SJCRH30 (cell line): ENCODE measurements around the gene GPATCH1. TPM values are rescaled to one million over a fixed set of nuclear protein-coding genes. Genes with fewer than 3 reads are reported as not detected.

ENCODE experiments used
- DNase-seq, 2 experiments: peaks; one replicate each; pipeline ENCODE4 v3.0.0-alpha.2; 2015 to 2020
- H3K27ac ChIP-seq: fragments of 250-450 bp; sonication (Bioruptor Pico); 2 replicates; pipeline ENCODE4 v1.5.1; 2020; ENCODE audit warnings: mild to moderate bottlenecking, moderate library complexity
- H3K27me3 ChIP-seq: fragments of 250-450 bp; sonication (Bioruptor Pico); 2 replicates; pipeline ENCODE4 v1.5.1; 2020; ENCODE audit warnings: mild to moderate bottlenecking, moderate library complexity
- H3K36me3 ChIP-seq: fragments of 250-450 bp; sonication (Bioruptor Pico); 2 replicates; pipeline ENCODE4 v1.5.1; 2020; ENCODE audit warnings: mild to moderate bottlenecking, moderate library complexity
- H3K4me1 ChIP-seq: fragments of 250-450 bp; sonication (Bioruptor Pico); 2 replicates; pipeline ENCODE4 v1.5.1; 2020; ENCODE audit warnings: mild to moderate bottlenecking, moderate library complexity
- H3K4me3 ChIP-seq: fragments of 250-450 bp; sonication (Bioruptor Pico); 2 replicates; pipeline ENCODE4 v1.5.1; 2020; ENCODE audit warnings: mild to moderate bottlenecking, moderate library complexity
- H3K9me3 ChIP-seq: fragments of 250-450 bp; sonication (Bioruptor Pico); replicated peaks from 2 replicates; pipeline ENCODE4 v1.5.1; 2020; ENCODE audit warnings: mild to moderate bottlenecking, moderate library complexity
- total RNA-seq: library from RNA; depleted of rRNA; stranded (reverse); fragments of >200 nt; shearing (Covaris generic); gene quantifications from 2 replicates; pipeline ENCODE4 v1.2.3, GENCODE V29; 2014

GPATCH1 gene
- total RNA-seq, 1 experiment from 2014 or later = 12.7 TPM

- Histone ChIP-seq H3K27me3 (no peaks in the 10 kb centered on the region), H3K4me3 (no peak overlapping the region), H3K4me1 (no peaks in the 10 kb centered on the region), H3K36me3 (no peaks in the 10 kb centered on the region), H3K27ac (no peak overlapping the region), H3K9me3 (no peaks in the 10 kb centered on the region)
- DNase-seq = no peak
These were observed 30.9 kb upstream of the GPATCH1 start for GRCh38 chr19:33050110-33050509.

GRCh38 chr19:33052352-33052972, 28.5 kb upstream of the GPATCH1 start:
- Histone ChIP-seq H3K27me3 (no peaks in the 10 kb centered on the region), H3K27ac (no peak overlapping the region), H3K9me3 (no peaks in the 10 kb centered on the region), H3K4me1 (no peaks in the 10 kb centered on the region), H3K4me3 (no peak overlapping the region), H3K36me3 (no peaks in the 10 kb centered on the region)
- DNase-seq = no peak

DNA sequence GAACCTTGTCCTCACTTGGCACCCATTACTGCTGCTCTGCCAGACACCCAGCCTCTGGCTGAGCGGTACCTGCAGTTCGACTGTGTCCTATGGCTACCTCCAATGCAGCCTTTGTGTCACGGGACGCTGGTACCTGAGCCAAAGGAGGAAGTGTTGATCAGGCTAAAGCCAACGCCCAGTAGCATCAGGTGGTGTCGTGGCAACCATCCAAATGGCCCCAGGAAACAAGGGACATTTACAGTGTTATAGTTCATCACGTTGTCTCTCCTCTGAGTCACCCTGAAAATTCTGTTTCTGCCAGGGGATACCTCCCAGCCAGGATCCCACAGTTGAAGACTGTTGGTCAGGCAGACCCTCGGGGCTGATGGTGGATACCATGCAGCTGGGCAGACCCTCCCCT, 26.4 kb upstream of the GPATCH1 start:
- H3K27ac ChIP-seq = no peak overlapping the region
- no peaks in the 10 kb centered on the region for H3K4me1 ChIP-seq
- no peaks in the 10 kb centered on the region for H3K9me3 ChIP-seq
- H3K4me3 ChIP-seq = no peak overlapping the region
- no peaks in the 10 kb centered on the region for H3K27me3 ChIP-seq
- no peaks in the 10 kb centered on the region for H3K36me3 ChIP-seq
- DNase-seq = no peak

DNA sequence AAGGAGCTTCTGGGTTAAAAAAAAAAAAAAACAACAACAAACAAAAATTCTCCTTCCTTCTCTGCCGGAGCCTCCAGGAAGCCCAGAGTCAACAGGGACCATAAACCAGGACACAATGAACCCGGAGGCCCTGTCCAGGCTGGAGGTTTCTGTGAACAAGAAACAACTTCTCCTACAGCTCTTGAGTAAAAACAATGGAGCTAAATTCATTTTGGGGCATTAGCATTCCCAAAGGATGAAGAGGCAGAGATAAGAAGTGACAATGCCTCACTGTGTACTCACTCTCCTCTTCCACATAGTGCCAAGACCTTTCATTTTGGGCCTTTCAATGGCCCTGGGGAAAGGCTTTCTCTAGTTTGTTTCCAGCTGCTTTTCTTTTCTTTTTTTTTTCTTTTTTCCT, 25.3 kb upstream of the GPATCH1 start:
- Histone ChIP-seq H3K36me3 (no peaks in the 10 kb centered on the region), H3K27me3 (no peaks in the 10 kb centered on the region), H3K4me1 (no peaks in the 10 kb centered on the region), H3K27ac (no peak overlapping the region), H3K9me3 (no peaks in the 10 kb centered on the region), H3K4me3 (no peak overlapping the region)
- DNase-seq = no peak

DNA sequence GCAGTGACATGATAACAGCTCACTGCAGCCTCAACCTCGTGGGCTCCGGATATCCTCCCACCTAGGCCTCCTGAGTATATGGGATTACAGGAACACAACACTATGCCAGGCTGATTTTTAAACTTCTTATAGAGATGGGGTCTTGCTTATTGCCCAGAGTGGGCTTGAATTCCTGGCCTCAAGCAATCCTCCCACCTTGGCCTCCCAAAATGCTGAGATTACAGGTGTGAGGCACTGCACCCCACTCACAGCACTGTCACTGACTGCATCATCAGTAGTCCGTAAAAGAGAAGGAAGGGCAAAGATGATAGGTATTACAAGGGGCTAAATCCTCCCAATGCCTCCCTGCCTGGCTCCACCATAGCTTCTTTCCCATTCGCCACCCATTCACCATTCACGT, 20.4 kb upstream of the GPATCH1 start:
- H3K4me3 ChIP-seq = no peak overlapping the region
- no peaks in the 10 kb centered on the region for H3K27me3 ChIP-seq
- H3K36me3 ChIP-seq = no peaks in the 10 kb centered on the region
- H3K9me3 ChIP-seq = no peaks in the 10 kb centered on the region
- no peaks in the 10 kb centered on the region for H3K4me1 ChIP-seq
- no peak overlapping the region for H3K27ac ChIP-seq
- no peak for DNase-seq

DNA sequence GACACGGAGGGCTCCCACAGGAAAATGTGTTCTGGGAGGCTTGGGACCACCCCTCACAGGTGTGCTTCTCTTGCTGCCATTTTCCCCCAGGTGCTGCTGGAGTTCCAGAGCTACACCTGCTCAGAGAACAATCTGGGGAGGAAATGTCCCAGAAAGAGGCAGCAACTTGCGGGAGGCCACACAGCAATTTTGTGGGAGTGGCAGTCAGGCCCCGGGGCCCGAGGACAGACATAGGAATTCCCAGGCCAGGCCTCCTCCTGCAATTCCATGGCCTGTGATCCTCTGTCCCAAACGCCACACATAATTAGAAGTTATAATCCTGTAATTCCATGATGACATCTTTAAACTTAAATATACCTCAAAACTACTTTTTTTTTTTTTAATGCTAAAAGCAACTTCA, 18.1 kb upstream of the GPATCH1 start:
- H3K9me3 ChIP-seq = no peaks in the 10 kb centered on the region
- no peak overlapping the region for H3K4me3 ChIP-seq
- DNase-seq = no peak
- no peaks in the 10 kb centered on the region for H3K4me1 ChIP-seq
- H3K27ac ChIP-seq = no peak overlapping the region
- no peaks in the 10 kb centered on the region; the same call in 1 of the 2 replicates for H3K27me3 ChIP-seq
- no peaks in the 10 kb centered on the region for H3K36me3 ChIP-seq

DNA sequence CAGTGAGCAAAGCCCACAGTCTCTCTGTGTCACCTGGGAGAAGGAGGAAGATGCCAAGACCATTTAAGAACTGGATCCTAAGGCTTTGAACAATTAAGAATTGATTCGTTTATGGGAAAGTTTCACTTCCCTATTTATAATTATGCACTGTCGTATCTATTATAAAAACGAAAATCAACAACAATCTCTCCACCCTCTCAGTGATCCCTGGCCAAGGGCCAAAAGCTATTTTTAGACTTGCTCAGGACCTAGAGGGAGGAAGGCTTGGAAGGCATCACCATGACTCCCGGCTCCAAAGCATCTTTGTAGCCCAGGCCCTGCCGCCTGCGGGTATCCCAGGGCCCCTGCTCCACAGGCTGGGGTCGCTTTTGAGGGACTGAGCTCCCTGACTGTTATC, 17.6 kb upstream of the GPATCH1 start:
- DNase-seq = peak; percentile 36 to 49
- H3K4me3 ChIP-seq = no peak overlapping the region
- H3K4me1 ChIP-seq = no peaks in the 10 kb centered on the region
- no peaks in the 10 kb centered on the region; the same call in 1 of the 2 replicates for H3K27me3 ChIP-seq
- H3K36me3 ChIP-seq = no peaks in the 10 kb centered on the region
- no peak overlapping the region for H3K27ac ChIP-seq
- H3K9me3 ChIP-seq = no peaks in the 10 kb centered on the region

- DNase-seq = peak in 1 of 2 experiments; percentile 38
- H3K27ac ChIP-seq = no peak overlapping the region
- no peaks in the 10 kb centered on the region for H3K9me3 ChIP-seq
- H3K4me1 ChIP-seq = no peaks in the 10 kb centered on the region
- H3K36me3 ChIP-seq = no peaks in the 10 kb centered on the region
- peak overlapping the region; percentile 55 for H3K4me3 ChIP-seq
- no peaks in the 10 kb centered on the region; the same call in 1 of the 2 replicates for H3K27me3 ChIP-seq
These were observed 17.1 kb upstream of the GPATCH1 start for GRCh38 chr19:33063753-33064457.

GRCh38 chr19:33064458-33064791, 16.6 kb upstream of the GPATCH1 start:
- peak overlapping the region; percentile 55 for H3K4me3 ChIP-seq
- no peaks in the 10 kb centered on the region; the same call in 1 of the 2 replicates for H3K27me3 ChIP-seq
- H3K9me3 ChIP-seq = no peaks in the 10 kb centered on the region
- no peak for DNase-seq
- H3K36me3 ChIP-seq = no peaks in the 10 kb centered on the region
- H3K4me1 ChIP-seq = peaks cover 4% of the 10 kb centered on the region; the same call in 1 of the 2 replicates
- H3K27ac ChIP-seq = no peak overlapping the region

GRCh38 chr19:33064792-33065550, 16.0 kb upstream of the GPATCH1 start, which contains the start of gene RHPN2:
TSS of gene RHPN2 (minus strand) at chr19:33064888. CDS start at chr19:33064852, 36 bp downstream.
- peaks cover 10% of the 10 kb centered on the region; the same call in 1 of the 2 replicates for H3K4me1 ChIP-seq
- H3K9me3 ChIP-seq = no peaks in the 10 kb centered on the region
- H3K4me3 ChIP-seq = peak within 1 kb of the TSS; percentile 55
- no peaks in the 10 kb centered on the region for H3K36me3 ChIP-seq
- no peak within 1 kb of the TSS for H3K27ac ChIP-seq
- peak; percentile 78 to 87 for DNase-seq
- no peaks in the 10 kb centered on the region; the same call in 1 of the 2 replicates for H3K27me3 ChIP-seq

- H3K4me1 ChIP-seq = peaks cover 10% of the 10 kb centered on the region
- H3K27ac ChIP-seq = no peak overlapping the region
- H3K36me3 ChIP-seq = no peaks in the 10 kb centered on the region
- H3K9me3 ChIP-seq = no peaks in the 10 kb centered on the region
- DNase-seq = no peak
- H3K27me3 ChIP-seq = no peaks in the 10 kb centered on the region; the same call in 1 of the 2 replicates
- H3K4me3 ChIP-seq = no peak overlapping the region
These were observed 14.4 kb upstream of the GPATCH1 start for GRCh38 chr19:33066543-33066942.

- Histone ChIP-seq H3K27ac (no peak overlapping the region), H3K4me3 (no peak overlapping the region), H3K4me1 (peaks cover 16% of the 10 kb centered on the region), H3K27me3 (no peaks in the 10 kb centered on the region; the same call in 1 of the 2 replicates), H3K9me3 (no peaks in the 10 kb centered on the region), H3K36me3 (no peaks in the 10 kb centered on the region)
- DNase-seq = peak in 1 of 2 experiments; percentile 23
These were observed 13.9 kb upstream of the GPATCH1 start for GRCh38 chr19:33067121-33067520.

- no peaks in the 10 kb centered on the region; the same call in 1 of the 2 replicates for H3K27me3 ChIP-seq
- DNase-seq = peak; percentile 30 to 40
- no peaks in the 10 kb centered on the region for H3K9me3 ChIP-seq
- H3K36me3 ChIP-seq = no peaks in the 10 kb centered on the region
- H3K4me1 ChIP-seq = peaks cover 23% of the 10 kb centered on the region
- H3K4me3 ChIP-seq = no peak overlapping the region
- H3K27ac ChIP-seq = peak overlapping the region; percentile 10; the same call in 1 of the 2 replicates
These were observed 9.1 kb upstream of the GPATCH1 start for GRCh38 chr19:33071887-33072286.

DNA sequence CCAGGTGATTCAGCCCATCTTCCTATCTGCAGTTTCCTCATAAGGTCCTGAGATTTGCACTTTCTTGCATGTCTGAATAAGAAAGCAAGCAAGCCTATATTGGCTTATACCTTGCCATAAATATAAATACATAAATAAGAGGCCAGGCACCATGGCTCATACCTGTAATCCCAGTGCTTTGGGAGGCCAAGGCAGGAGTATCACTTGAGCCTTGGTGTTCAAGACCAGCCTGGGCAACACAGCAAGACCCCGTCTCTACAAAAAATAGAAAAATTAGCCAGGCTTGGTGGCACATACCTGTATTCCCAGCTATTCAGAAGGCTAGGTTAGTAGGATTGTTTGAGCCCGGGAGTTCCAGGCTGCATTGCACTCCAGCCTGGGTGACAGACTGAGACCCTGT, 5.5 kb upstream of the GPATCH1 start:
- no peaks in the 10 kb centered on the region for H3K27me3 ChIP-seq
- peaks cover 29% of the 10 kb centered on the region for H3K4me1 ChIP-seq
- DNase-seq = no peak
- H3K36me3 ChIP-seq = no peaks in the 10 kb centered on the region
- H3K4me3 ChIP-seq = no peak overlapping the region
- H3K27ac ChIP-seq = no peak overlapping the region
- no peaks in the 10 kb centered on the region for H3K9me3 ChIP-seq

- Histone ChIP-seq H3K36me3 (peaks cover 21% of the 10 kb centered on the region), H3K4me3 (no peak overlapping the region), H3K27me3 (no peaks in the 10 kb centered on the region), H3K4me1 (peaks cover 10% of the 10 kb centered on the region; the same call in 1 of the 2 replicates), H3K9me3 (no peaks in the 10 kb centered on the region), H3K27ac (no peak overlapping the region)
- DNase-seq = peak in 1 of 2 experiments; percentile 26
These were observed 4.7 kb downstream of the GPATCH1 start for GRCh38 chr19:33085570-33086128.
